OCI-LY1 (cell line): ENCODE results near the gene FGF21.

Experiments used
- H2AFZ ChIP-seq: fragments of 200-600 bp; sonication (generic), shearing (Covaris generic); 2 replicates; pipeline ENCODE4 v1.6.0; 2014; ENCODE audit warnings: antibody characterized with exemption, mild to moderate bottlenecking, low read length
- H3F3A ChIP-seq: fragments of 200-600 bp; sonication (generic), shearing (Covaris generic); 2 replicates; pipeline ENCODE4 v1.6.0; 2014; ENCODE audit warnings: mild to moderate bottlenecking, antibody characterized with exemption, low read length, moderate library complexity; ENCODE audit not compliant: insufficient read depth
- H3K27ac ChIP-seq: fragments of 200-600 bp; sonication (generic); 2 replicates; pipeline ENCODE4 v1.5.1; 2014; ENCODE audit warnings: low read length, mixed run types, mild to moderate bottlenecking, low read depth; ENCODE audit not compliant: poor library complexity, severe bottlenecking
- H3K27me3 ChIP-seq: fragments of 200-600 bp; sonication (generic); 2 replicates; pipeline ENCODE4 v1.6.0; 2014; ENCODE audit warnings: antibody characterized with exemption, mild to moderate bottlenecking, low read length, moderate library complexity; ENCODE audit not compliant: insufficient read depth
- H3K36me3 ChIP-seq: fragments of 200-600 bp; sonication (generic); 2 replicates; pipeline ENCODE4 v1.6.1; 2014; ENCODE audit warnings: mild to moderate bottlenecking, antibody characterized with exemption, low read length, moderate library complexity, mixed read lengths; ENCODE audit not compliant: insufficient read depth
- H3K4me1 ChIP-seq: fragments of 200-600 bp; sonication (generic); 2 replicates; pipeline ENCODE4 v1.5.1; 2014; ENCODE audit warnings: mild to moderate bottlenecking, low read length, moderate library complexity; ENCODE audit not compliant: insufficient read depth, severe bottlenecking
- H3K4me2 ChIP-seq: fragments of 200-600 bp; sonication (generic), shearing (Covaris generic); 2 replicates; pipeline ENCODE4 v1.6.1; 2014; ENCODE audit warnings: low read length
- H3K4me3 ChIP-seq: fragments of 200-600 bp; sonication (generic); 2 replicates; pipeline ENCODE4 v1.5.1; 2014; ENCODE audit warnings: low read length, low read depth, mild to moderate bottlenecking, mixed read lengths; ENCODE audit not compliant: poor library complexity, severe bottlenecking
- H3K79me2 ChIP-seq: fragments of 200-600 bp; shearing (Covaris generic); 2 replicates; pipeline ENCODE4 v1.6.1; 2016; ENCODE audit warnings: mixed run types, low read length, mixed read lengths; ENCODE audit not compliant: insufficient read depth
- H3K9ac ChIP-seq: fragments of 200-600 bp; sonication (generic), shearing (Covaris generic); 2 replicates; pipeline ENCODE4 v1.6.1; 2014; ENCODE audit warnings: mild to moderate bottlenecking, low read length, mixed read lengths
- H3K9me2 ChIP-seq: fragments of 200-600 bp; sonication (generic), shearing (Covaris generic); 2 replicates; pipeline ENCODE4 v1.6.1; 2014; ENCODE audit warnings: low read depth, mild to moderate bottlenecking, low read length, mixed read lengths
- H3K9me3 ChIP-seq: fragments of 200-600 bp; shearing (Covaris generic); 2 replicates; pipeline ENCODE4 v1.6.1; 2014; ENCODE audit warnings: low read length, mixed read lengths
- H4K20me1 ChIP-seq: fragments of 200-600 bp; sonication (generic), shearing (Covaris generic); 2 replicates; pipeline ENCODE4 v1.6.0; 2016; ENCODE audit warnings: mild to moderate bottlenecking, low read length; ENCODE audit not compliant: insufficient read depth
- CTCF ChIP-seq: fragments of 200-600 bp; sonication (generic), shearing (Covaris generic); IDR thresholded peaks from 2 replicates; pipeline ENCODE4 v1.5.1; 2017; ENCODE audit warnings: mild to moderate bottlenecking, antibody characterized with exemption, low read length, moderate library complexity, mixed read lengths
- EZH2 ChIP-seq: fragments of 200-600 bp; sonication (generic), shearing (Covaris generic); IDR thresholded peaks from 2 replicates; pipeline ENCODE4 v1.8.0; 2017; ENCODE audit warnings: borderline replicate concordance, mixed run types, mild to moderate bottlenecking, antibody characterized with exemption, low read length, moderate library complexity, mixed read lengths

The FGF21 gene

GRCh38 chr19:48751845-48752495 lies 3.4 kb upstream of the FGF21 start:
- peaks cover 18% of the 10 kb centered on the region for H3K4me1 ChIP-seq
- H3K79me2 ChIP-seq = no peaks in the 10 kb centered on the region
- no peaks in the 10 kb centered on the region for H3K9me2 ChIP-seq
- H3K9ac ChIP-seq = no peak overlapping the region; the same call in 1 of the 2 replicates
- no peak overlapping the region for H2AFZ ChIP-seq
- TF ChIP-seq EZH2 = no peak
- TF ChIP-seq CTCF = no peak
- no peak overlapping the region for H3K27ac ChIP-seq
- 0 out of 2 replicates have a peak, but pooled peaks cover 4% of the 10 kb centered on the region for H3K27me3 ChIP-seq
- peak overlapping the region; percentile 54 for H3K4me3 ChIP-seq
- H3K4me2 ChIP-seq = peak overlapping the region; percentile 55
- H3K36me3 ChIP-seq = no peaks in the 10 kb centered on the region
- no peaks in the 10 kb centered on the region for H4K20me1 ChIP-seq
- no peaks in the 10 kb centered on the region for H3F3A ChIP-seq
- no peaks in the 10 kb centered on the region for H3K9me3 ChIP-seq

- Histone ChIP-seq H3K27me3 (0 out of 2 replicates have a peak, but pooled peaks cover 4% of the 10 kb centered on the region), H3K9me3 (no peaks in the 10 kb centered on the region), H3K4me2 (peak within 1 kb of the TSS; percentile 55), H3K4me1 (peaks cover 14% of the 10 kb centered on the region), H3K79me2 (no peaks in the 10 kb centered on the region), H3K36me3 (no peaks in the 10 kb centered on the region), H3K27ac (no peak within 1 kb of the TSS), H2AFZ (no peak within 1 kb of the TSS), H3K4me3 (peak within 1 kb of the TSS; percentile 54), H4K20me1 (no peaks in the 10 kb centered on the region), H3F3A (no peaks in the 10 kb centered on the region), H3K9me2 (no peaks in the 10 kb centered on the region), H3K9ac (no peak within 1 kb of the TSS; the same call in 1 of the 2 replicates)
- TF ChIP-seq EZH2 (no peak), CTCF (no peak)
Measured at GRCh38 chr19:48752496-48753365, 2.6 kb upstream of the FGF21 start, which contains the start of gene FUT1. TSS of gene FUT1 (minus strand) at chr19:48752641. CDS start at chr19:48751281, 1,360 bp downstream.

GRCh38 chr19:48755787-48756186 lies 463 bp downstream of the FGF21 start:
- no peak overlapping the region for H3K4me2 ChIP-seq
- no peak for TF ChIP-seq EZH2
- TF ChIP-seq CTCF = no peak

More at GRCh38 chr19:48755787-48756186, 463 bp downstream of the FGF21 start:
- H3K9me2 ChIP-seq = no peaks in the 10 kb centered on the region
- H4K20me1 ChIP-seq = no peaks in the 10 kb centered on the region
- no peaks in the 10 kb centered on the region for H3K36me3 ChIP-seq
- H3K4me1 ChIP-seq = peaks cover 14% of the 10 kb centered on the region
- no peaks in the 10 kb centered on the region for H3K9me3 ChIP-seq
- H3K27me3 ChIP-seq = no peaks in the 10 kb centered on the region
- H3K79me2 ChIP-seq = no peaks in the 10 kb centered on the region
- no peak overlapping the region for H3K9ac ChIP-seq
- H3K4me3 ChIP-seq = no peak overlapping the region
- no peak overlapping the region for H3K27ac ChIP-seq
- no peak overlapping the region for H2AFZ ChIP-seq
- no peaks in the 10 kb centered on the region for H3F3A ChIP-seq
